Measurements from ENCODE around the gene MTAP.

MTAP gene

DNA sequence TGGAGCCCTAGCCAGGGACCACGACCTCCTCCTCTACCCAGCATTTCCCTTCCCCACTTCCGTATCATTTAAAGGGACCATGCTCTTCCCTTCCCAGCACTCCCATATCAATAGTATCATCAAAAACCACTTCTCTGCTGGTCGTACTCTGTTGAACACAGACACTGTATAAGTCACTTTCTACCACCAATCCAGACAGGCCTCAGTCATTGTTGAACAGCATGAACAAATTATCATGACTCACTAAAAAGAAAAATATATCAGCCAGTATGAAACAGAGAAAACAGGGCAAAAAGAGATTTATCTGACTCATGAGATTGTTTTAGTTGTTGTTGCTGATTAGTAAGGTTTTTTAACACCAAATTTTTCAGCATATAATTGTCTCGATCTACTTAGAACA, 101.9 kb downstream of the MTAP start:
- DNase-seq (ENCODE audit: low read depth) = peak; percentile 11
- TF ChIP-seq, protein P1, sequence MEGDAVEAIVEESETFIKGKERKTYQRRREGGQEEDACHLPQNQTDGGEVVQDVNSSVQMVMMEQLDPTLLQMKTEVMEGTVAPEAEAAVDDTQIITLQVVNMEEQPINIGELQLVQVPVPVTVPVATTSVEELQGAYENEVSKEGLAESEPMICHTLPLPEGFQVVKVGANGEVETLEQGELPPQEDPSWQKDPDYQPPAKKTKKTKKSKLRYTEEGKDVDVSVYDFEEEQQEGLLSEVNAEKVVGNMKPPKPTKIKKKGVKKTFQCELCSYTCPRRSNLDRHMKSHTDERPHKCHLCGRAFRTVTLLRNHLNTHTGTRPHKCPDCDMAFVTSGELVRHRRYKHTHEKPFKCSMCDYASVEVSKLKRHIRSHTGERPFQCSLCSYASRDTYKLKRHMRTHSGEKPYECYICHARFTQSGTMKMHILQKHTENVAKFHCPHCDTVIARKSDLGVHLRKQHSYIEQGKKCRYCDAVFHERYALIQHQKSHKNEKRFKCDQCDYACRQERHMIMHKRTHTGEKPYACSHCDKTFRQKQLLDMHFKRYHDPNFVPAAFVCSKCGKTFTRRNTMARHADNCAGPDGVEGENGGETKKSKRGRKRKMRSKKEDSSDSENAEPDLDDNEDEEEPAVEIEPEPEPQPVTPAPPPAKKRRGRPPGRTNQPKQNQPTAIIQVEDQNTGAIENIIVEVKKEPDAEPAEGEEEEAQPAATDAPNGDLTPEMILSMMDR (IDR thresholded peaks at IDR 0.05; ENCODE audit: control insufficient read depth, insufficient read depth, low read depth, low read length, missing control alignments) = no peak
- no peak overlapping the region for H3K4me3 ChIP-seq (ENCODE audit: control insufficient read depth, low read depth, low read length)

DNA sequence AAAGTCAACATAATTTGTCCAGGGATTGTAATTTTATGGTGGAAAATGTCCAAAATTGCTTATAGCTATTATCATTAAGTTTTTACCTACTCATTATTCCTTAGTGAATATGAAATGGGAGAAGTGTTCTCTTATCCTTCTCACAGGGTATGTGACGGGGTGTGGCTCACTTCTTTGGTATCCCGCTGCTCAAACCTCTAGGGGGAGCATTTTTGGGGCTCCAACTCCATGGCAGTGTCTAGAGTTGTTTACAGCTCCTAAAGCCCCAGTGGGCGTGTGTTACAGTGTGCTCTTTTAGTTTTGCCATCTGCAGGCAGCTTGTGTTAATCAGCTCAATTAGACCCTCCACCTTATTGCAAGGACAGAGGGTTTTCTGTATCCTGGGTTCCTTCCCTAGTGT, 102.3 kb downstream of the MTAP start:
- TF ChIP-seq, protein P1 (IDR thresholded peaks at IDR 0.05; ENCODE audit: control insufficient read depth, insufficient read depth, low read depth, low read length, missing control alignments) = peak; percentile 43
- no peak for DNase-seq (ENCODE audit: low read depth)
- no peak overlapping the region for H3K4me3 ChIP-seq (ENCODE audit: control insufficient read depth, low read depth, low read length)

DNA sequence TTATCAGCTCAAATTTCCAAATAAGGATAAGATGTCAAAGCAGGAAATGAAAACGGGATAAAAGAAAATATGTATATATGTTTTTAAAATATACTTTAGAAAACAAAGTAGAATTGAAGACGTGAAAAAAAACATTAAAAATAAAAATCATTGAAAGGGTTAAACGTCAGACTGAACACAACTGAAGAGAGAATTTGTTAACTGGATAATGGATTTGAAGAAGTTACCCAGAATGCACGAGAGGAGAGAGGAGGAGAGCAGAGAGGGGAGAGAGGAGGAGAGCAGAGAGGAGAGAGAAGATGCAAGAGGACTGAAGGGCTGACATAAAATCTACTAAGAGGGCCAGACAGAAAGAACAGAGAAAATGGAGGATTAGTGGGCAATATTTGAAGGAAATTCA, 103.8 kb downstream of the MTAP start:
- no peak for DNase-seq (ENCODE audit: low read depth)
- H3K4me3 ChIP-seq (ENCODE audit: control insufficient read depth, low read depth, low read length) = no peak overlapping the region
- TF ChIP-seq, protein P1 (IDR thresholded peaks at IDR 0.05; ENCODE audit: control insufficient read depth, insufficient read depth, low read depth, low read length, missing control alignments) = no peak

DNA sequence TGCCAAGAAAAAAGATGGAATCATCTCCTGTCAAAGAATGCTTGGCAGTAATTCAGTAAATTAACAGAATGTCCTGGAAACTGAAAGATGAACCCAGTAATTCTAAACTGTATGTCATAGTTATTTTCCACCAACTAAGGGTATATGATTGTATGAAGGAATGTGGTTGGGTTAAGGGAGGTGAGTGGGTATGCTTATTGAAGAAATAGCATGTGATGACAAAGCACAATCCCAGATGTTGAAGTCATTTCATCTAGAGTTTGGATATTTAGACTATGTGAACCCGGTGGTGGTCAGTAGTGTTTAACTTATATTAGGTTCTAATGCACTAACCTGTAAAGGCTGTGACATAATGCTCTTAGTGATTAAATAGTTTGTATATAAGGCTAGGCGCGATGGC, 104.4 kb downstream of the MTAP start:
- no peak for DNase-seq (ENCODE audit: low read depth)
- H3K4me3 ChIP-seq (ENCODE audit: control insufficient read depth, low read depth, low read length) = no peak overlapping the region
- TF ChIP-seq, protein P1 (IDR thresholded peaks at IDR 0.05; ENCODE audit: control insufficient read depth, insufficient read depth, low read depth, low read length, missing control alignments) = no peak

DNA sequence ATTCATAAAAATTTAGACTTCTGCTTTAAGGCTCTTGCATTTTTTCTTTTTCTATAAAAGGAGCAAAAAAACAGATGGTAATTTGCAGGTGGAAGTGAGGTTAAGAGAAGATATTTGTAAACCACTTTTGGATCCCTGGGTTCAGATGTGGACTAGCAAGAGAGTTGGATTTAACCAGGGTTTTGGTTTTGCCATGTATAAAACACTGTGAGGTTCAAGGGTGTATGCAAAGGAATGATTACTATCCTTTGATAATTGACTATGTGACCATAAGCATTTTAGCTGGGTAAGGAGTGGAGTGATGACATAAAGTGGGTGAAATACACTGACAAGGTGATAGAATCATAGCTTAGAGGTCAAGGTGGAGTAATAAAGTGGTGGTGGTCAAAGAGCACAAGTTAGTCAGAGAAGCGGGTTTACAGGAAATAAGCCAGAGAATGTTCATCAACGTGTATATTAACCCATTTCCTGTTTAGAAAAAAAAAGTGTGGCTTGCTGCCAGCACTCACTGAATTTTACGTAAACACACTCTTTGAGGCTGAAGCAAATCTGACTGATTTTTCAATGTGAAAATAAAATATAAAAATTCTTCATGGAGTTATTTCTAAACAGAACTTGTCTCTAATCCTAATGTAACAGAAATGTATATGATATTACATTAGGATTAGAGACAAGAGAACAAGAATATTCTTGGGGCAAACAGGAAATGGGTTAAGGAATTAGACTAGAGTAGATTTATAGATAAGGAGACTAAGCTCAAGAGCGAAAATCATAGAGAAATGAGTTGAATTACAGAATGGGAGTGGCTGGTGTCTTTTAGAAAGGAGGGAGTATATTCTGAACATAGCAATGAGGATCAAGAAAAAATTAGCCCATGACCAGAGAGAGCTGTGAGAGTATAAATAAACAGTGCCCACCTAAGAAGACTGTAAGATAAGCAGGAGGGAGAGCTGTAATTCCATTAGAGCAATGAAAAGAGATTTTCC, 117.2 kb downstream of the MTAP start:
- peak; percentile 27 for DNase-seq (ENCODE audit: low read depth)
- H3K4me3 ChIP-seq (ENCODE audit: control insufficient read depth, low read depth, low read length) = no peak overlapping the region
- TF ChIP-seq, protein P1 (IDR thresholded peaks at IDR 0.05; ENCODE audit: control insufficient read depth, insufficient read depth, low read depth, low read length, missing control alignments) = no peak

DNA sequence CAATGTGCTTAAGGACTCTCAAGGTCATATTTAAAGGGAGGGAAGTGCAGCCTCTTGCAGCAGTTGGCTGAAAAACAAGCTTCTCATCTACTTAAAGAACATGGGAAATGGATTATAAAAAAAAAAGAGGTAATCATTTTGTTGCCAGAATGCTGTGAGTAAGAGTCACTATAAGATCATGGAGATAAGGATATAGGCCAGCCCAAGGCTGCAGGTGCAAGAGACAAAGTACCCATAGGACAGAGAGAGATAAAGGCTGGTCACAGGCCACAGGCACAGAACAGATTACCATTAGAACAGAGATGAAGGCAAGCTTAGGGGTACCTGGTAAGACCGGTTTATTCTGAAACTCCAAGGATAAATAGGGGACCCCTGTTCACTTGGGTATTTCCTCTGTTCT, 121.3 kb downstream of the MTAP start:
- DNase-seq (ENCODE audit: low read depth) = no peak
- H3K4me3 ChIP-seq (ENCODE audit: control insufficient read depth, low read depth, low read length) = no peak overlapping the region

More for the DNA sequence above, 121.3 kb downstream of the MTAP start:
- TF ChIP-seq, protein P1 (IDR thresholded peaks at IDR 0.05; ENCODE audit: control insufficient read depth, insufficient read depth, low read depth, low read length, missing control alignments) = no peak

Data from AG09309 (cell line).